Fibroblast of peridontal ligament (primary cell): ENCODE data around the gene NKAIN4.
"Not testable (repeated sequence)": the region's sequence is repeated elsewhere in the genome, so short reads cannot be mapped to it uniquely, and the experiment has no call there.

ENCODE experiments used
- DNase-seq: peaks from one replicate; pipeline ENCODE4 v3.0.0-alpha.2; 2010; ENCODE audit errors: extremely low read depth

The NKAIN4 gene

DNA sequence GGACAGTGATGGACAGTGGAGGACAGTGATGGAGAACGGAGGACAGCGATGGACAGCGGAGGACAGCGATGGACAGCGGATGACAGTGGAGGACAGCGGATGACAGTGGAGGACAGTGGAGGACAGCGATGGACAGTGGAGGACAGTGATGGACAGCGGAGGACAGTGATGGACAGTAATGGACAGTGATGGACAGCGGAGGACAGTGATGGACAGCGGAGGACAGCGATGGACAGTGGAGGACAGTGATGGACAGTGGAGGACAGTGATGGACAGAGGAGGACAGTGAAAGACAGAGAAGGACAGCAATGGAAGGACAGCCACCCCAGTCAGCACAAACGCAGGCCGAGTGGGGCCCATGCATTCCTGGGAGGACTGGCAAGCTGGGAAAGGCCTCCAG, 3.4 kb upstream of the NKAIN4 start:
- DNase-seq = no peak

DNA sequence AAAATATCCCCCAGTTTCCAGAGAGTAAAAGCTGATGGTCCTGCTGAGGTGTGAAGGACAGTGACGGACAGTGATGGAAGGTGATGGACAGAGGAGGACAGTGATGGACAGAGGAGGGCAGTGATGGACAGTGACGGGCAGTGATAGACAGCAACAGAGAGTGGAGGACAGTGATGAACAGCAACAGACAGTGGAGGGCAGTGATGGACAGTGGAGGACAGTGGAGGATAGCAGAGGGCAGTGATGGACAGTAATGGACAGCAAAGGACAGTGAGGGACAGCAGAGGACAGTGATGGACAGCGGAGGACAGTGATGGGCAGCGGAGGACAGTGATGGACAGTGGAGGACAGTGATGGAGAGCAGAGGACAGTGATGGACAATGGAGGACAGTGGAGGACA, 2.7 kb upstream of the NKAIN4 start:
- DNase-seq = no peak

- DNase-seq = no peak
Measured at GRCh38 chr20:63255931-63256704, 1.9 kb upstream of the NKAIN4 start.

GRCh38 chr20:63254606-63255384, 532 bp upstream of the NKAIN4 start:
- DNase-seq = no peak

GRCh38 chr20:63253438-63254231, 628 bp downstream of the NKAIN4 start:
- no peak for DNase-seq

- no peak for DNase-seq
Measured at GRCh38 chr20:63253065-63253437, 1.2 kb downstream of the NKAIN4 start.

DNA sequence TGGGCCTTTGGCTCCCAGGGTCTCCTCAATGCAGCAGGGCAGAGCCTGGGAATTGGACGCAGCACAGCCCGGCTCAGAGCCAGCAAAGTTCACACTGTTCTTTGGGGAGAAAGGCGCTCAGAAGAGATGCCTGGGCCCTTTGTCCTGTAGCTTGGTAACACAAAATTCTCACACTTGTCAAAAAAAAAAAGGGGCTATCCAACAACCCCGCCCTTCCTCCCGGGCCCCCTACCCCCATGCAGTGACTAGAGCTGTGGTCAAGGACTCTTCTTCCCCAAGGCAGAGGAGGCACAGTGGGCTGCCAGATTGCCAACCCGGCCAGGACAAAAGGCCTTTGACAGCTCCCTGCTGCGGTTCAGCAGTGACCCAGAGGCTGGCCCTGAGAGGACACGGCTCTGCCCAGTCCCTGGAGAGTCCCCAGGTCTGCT, 2.0 kb downstream of the NKAIN4 start:
- no peak for DNase-seq

DNA sequence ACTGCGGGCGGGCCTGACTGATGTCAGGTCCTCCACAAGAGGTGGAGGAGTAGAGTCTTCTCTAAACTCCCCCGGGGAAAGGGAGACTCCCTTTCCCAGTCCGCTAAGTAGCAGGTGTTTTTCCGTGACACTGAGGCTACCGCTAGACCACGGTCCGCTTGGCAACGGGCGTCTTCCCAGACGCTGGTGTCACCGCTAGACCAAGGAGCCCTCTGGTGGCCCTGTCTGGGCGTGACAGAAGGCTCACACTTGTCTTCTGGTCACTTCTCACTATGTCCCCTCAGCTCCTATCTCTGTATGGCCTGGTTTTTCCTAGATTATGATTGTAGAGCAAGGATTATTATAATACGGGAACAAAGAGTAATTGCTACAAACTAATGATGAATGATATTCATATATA, 2.9 kb downstream of the NKAIN4 start:
- DNase-seq = not testable (repeated sequence)

DNA sequence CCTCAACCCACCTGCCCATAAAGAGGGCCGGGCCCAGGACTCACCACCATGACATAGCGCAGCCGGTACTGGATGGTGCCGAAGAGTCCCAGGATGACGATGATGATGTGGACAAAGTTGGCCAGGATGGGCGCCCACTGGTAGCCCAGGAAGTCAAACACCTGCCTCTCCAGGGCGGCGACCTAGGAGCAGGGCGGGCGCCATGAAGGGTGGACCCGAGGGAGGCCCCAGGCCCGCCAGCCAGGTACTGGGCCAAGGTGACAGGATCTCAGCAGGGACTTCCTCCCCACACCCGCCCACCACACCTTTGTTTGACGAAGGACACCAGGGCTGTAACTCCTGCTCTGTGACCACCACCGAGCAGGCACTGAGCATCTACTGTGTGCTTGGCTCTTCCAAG, 4.4 kb downstream of the NKAIN4 start:
- DNase-seq = no peak

- no peak for DNase-seq
Measured at GRCh38 chr20:63248835-63249591, 5.2 kb downstream of the NKAIN4 start.

DNA sequence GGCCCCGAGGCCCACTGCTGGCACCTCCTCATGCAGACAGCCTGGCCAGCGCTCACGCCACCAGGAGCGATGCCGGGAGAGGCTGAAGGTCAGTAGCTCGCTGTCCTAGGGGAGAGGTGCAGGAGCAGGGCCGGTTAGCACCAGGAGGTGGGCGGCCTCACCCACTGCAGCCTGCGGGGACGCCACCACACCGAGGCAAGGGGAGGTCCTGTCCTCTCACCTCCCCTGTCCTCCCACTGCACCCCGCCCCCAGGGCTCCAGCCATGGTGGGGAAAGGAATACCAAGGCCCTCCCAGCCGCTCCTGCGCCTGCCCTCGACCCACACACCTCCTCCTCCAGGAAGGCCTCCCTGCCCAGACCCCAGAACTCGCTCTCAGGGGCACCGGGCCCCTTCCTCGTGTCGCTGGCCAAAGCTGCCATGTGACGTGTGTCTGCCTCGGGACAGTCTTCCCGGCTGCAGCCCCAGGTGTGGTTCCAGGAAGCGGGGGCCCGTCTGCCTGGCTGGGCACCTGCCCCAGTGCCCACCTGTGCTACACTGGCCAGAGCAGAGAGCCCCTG, 6.5 kb downstream of the NKAIN4 start:
- DNase-seq = no peak

GRCh38 chr20:63246490-63247288, 7.6 kb downstream of the NKAIN4 start:
- no peak for DNase-seq

- no peak for DNase-seq
Measured at GRCh38 chr20:63244468-63244867, 9.8 kb downstream of the NKAIN4 start.

DNA sequence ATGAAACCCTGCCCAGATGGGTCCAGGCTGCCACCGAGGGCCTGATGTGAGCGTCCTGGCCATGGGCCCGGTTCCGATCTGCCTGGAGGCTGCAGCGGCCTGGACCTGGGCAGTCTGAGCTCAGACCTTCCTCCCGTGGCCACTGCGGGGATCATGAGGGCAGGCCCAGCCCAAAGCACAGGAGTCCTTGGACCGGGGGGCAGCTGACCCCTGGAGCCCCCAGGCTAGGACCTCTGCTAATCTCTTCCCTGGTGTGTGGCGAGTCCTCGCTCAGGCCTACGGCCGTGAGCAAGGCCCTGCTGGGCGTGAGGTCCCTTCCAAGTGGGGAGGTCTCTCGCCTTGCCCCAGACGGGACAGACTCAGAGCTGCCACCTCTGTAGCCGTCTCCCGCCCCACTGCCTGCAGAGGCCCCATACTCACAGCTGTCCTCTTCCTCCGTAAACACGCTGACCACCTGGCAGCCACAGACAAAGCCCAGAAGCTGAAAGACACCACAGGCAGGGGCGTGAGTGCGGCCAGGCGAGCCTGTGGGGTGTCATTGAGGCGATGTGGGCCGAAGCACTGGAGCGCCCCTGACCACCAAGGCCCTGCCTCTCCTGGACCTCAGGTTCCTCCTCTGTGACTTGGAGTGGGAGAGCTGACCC, 10.5 kb downstream of the NKAIN4 start:
- no peak for DNase-seq

GRCh38 chr20:63242736-63243135, 11.5 kb downstream of the NKAIN4 start:
- DNase-seq = no peak

- DNase-seq = no peak
Measured at GRCh38 chr20:63241272-63241671, 13.0 kb downstream of the NKAIN4 start.

DNA sequence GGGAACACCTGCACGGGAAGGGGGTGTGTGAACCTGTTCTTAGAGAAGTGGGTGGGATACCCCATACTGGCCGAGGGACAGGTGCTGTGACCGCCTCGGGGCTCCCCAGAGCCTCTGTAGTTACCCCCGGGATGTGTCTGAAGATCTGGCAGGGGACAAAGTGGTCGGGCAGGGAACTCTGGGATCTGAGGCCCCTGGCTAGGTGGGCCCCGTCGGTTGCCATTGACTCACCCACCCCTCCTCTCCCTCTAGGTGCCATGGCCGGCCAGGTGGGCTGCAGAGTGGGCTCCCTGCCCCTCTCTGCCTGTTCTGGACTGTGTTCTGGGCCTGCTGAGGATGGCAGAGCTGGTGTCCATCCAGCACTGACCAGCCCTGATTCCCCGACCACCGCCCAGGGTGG, 14.3 kb downstream of the NKAIN4 start:
- no peak for DNase-seq

DNA sequence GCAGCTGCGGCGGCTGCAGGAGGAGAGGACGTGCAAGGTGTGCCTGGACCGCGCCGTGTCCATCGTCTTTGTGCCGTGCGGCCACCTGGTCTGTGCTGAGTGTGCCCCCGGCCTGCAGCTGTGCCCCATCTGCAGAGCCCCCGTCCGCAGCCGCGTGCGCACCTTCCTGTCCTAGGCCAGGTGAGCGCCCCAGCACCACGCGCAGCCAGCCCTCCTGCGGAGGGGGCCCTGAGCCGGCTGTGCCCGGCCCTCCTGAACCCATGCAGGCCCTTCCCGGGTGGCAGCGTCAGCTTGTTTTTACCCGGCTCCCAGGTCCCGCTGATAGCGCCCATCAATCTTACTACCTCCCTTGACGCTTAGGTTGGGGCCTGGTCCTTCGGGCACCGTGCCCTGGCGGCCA, 14.8 kb downstream of the NKAIN4 start:
- no peak for DNase-seq

GRCh38 chr20:63238514-63239125, 15.6 kb downstream of the NKAIN4 start:
- no peak for DNase-seq

- DNase-seq = no peak
Measured at GRCh38 chr20:63238031-63238430, 16.2 kb downstream of the NKAIN4 start.
